HG03175 (cell line): ENCODE data around the gene TRAF5.

Source experiments
- ATAC-seq: cut with Tn5 transposase; IDR thresholded peaks from one replicate; pipeline ENCODE4 v1.9.1; 2021; ENCODE audit warnings: mild to moderate bottlenecking, moderate library complexity; ENCODE audit not compliant: unreplicated experiment

Gene TRAF5

DNA sequence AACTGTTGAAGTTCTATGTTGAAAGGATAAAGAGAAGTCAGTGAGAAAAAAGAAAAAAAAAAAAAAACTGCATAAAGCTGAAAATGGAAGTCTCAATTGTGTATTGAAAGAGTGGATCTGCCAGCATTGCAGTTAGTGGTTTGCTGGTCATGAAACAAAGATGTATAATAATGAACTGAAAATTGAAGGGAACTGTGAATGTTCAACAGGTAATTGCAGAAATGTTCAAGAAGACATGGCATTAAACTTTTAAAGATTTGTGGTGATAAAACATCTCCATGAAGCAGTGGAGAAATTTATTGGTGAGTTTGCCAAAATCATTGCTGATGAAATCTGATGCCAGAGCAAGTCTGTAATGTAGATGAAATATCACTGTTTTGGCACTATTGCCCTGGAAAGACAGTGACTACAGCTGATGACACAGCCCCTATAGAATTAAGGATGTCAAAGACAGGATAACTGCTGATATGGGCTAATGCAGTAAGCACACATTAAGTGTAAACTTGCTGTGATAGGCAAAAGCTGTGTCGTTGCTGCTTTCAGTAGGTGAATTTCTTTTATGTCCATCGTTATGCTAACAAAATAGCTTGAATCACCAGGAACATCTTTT lies 94.3 kb downstream of the TRAF5 start:
- no peak for ATAC-seq

DNA sequence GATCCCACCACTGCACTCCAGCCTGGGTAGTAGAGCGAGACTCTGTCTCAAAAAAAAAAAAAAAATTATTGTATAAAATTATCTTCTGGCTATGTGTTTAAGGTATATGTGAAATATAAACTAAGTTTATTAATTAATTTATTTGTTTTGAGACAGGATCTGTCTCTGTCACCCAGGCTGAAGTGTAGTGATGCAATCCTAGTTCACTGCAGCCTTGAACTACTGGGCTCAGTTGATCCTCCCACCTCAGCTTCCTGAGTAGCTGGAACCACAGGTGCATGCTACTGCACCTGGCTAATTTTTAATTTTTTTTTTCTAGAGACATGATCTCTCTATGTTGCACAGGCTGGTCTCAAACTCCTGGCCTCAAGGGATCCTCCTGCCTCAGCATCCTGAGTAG lies 97.4 kb downstream of the TRAF5 start:
- no peak for ATAC-seq
